ENCODE measurements around the gene GPALPP1.
"Not testable (repeated sequence)": the region's sequence is repeated elsewhere in the genome, so short reads cannot be mapped to it uniquely, and the experiment has no call there.

GPALPP1 gene

GRCh38 chr13:44989071-44989889, at the start of gene GPALPP1, which contains the start of gene NUFIP1:
TSS of gene GPALPP1 (plus strand) at chr13:44989538. CDS start at chr13:44989655, 117 bp downstream.
TSS of gene NUFIP1 (minus strand) at chr13:44989471. CDS start at chr13:44989436, 35 bp downstream.
- DNase-seq (ENCODE audit: low read depth), result peak; percentile 84

DNA sequence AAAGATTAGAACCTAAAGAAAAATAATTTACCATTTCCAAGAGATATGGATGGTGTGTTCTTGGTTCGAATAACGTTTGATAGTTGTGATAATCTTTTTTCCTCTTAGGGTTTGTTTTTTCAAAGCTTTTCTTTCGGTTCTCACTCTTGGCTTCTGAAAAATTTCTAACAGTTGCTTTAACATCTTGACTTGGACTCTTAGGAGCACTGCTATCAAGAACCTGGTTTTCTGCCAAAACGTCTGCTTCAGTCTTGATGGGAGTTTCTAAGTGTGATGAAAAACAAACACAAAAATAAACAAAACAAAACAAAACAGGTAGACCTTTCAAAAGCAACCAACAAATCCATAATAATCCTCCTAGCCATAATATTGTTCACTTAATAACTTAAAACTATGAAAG, 45.9 kb upstream of the GPALPP1 start:
- DNase-seq (ENCODE audit: low read depth), result not testable (repeated sequence)

- DNase-seq (ENCODE audit: low read depth), result no peak
These were observed 38.2 kb upstream of the GPALPP1 start for GRCh38 chr13:44951184-44951583.

DNA sequence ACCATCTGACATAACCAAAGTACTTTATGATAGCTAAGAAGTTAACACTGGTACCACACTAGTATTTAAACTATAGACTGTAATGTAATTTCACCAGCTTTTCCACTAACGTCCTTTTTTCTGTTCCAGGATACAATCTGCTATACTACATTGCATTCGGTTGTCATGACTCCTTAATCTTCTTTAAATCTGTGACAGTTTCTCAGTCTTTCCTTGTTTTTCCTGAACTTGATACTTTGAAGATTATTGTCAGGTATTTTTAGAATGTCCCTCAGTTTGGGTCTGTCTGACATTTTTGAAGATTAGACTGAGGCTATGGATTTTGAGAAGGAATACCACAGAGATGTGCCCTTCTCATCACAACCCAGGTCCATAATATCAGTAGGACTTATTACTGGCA, 36.7 kb upstream of the GPALPP1 start:
- no peak for DNase-seq (ENCODE audit: low read depth)

DNA sequence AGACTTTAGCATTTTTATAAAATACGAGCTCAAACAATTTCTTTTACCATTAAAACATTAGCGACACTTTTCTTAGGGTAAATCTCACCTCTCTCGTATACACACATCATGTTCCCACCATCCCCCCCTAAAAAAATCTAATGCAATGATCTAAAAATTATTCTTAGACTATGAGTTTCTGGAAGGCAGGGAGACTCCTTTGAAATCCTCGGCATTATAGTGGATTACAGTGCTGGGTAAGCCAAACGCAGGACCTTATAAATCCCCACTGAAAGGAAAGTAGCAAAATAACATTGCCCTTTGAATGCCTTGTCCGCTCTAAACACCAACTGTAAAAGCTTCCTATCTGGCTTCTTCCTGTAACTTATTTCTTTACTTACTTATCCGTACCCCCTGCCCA, 35.1 kb upstream of the GPALPP1 start:
- DNase-seq (ENCODE audit: low read depth), result no peak

DNA sequence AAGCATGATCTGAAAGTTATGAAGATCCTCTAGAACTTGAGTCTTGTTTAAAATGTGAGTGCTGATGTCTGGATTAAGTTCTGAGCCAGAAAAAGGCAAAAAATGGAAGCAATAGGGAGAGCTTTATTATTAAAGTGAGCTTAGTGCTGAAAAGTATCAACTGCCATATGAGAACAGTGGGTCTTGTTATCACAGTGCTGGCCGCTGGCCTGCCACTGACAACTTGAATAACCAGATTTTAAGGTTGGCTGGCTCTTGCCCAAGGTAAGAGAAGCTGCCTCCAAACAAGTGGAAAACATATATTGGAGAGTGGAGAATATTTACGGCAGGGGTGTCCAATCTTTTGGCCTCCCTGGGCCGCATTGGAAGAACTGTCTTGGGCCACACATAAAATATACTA, 33.9 kb upstream of the GPALPP1 start:
- no peak for DNase-seq (ENCODE audit: low read depth)

DNA sequence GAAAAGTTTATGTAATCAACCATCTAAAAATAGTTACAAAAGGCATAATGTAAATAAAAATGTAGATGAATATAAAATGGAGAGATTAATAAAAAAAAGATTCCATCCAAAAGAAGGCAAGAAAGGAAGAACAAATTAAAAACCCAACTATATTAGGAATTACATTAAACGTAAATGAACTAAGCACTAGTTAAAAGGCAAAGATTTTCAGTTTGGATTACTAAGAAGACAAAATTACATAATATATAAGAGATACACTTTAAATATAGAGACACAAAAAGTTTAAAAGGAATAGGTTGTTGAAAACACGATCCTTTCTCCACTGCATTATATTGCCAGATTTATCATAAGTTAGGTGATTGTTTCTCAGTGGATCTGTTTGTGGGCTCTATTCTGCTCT, 27.3 kb upstream of the GPALPP1 start:
- DNase-seq (ENCODE audit: low read depth), result no peak

GRCh38 chr13:44967704-44968433, 21.5 kb upstream of the GPALPP1 start:
- DNase-seq (ENCODE audit: low read depth), result no peak

DNA sequence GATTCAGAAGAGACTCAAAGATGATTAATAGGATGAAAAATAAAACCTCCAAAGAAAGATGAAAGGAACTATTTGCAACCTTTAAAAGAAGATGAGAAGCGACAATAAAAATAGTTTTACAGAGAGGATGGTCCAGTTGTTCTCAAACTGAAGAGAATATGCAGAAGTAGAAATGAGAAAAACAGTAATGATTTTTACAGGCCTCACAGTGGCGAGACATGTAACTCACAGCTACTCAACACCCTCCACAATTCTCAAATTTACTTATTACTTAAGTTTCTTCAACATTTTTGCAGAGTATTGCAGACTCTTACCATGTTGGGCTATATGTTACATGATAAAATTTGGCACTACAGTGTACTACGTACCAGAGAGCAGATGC, 20.9 kb upstream of the GPALPP1 start:
- DNase-seq (ENCODE audit: low read depth), result no peak

- DNase-seq (ENCODE audit: low read depth), result no peak
These were observed 19.5 kb upstream of the GPALPP1 start for GRCh38 chr13:44969551-44970484.

DNA sequence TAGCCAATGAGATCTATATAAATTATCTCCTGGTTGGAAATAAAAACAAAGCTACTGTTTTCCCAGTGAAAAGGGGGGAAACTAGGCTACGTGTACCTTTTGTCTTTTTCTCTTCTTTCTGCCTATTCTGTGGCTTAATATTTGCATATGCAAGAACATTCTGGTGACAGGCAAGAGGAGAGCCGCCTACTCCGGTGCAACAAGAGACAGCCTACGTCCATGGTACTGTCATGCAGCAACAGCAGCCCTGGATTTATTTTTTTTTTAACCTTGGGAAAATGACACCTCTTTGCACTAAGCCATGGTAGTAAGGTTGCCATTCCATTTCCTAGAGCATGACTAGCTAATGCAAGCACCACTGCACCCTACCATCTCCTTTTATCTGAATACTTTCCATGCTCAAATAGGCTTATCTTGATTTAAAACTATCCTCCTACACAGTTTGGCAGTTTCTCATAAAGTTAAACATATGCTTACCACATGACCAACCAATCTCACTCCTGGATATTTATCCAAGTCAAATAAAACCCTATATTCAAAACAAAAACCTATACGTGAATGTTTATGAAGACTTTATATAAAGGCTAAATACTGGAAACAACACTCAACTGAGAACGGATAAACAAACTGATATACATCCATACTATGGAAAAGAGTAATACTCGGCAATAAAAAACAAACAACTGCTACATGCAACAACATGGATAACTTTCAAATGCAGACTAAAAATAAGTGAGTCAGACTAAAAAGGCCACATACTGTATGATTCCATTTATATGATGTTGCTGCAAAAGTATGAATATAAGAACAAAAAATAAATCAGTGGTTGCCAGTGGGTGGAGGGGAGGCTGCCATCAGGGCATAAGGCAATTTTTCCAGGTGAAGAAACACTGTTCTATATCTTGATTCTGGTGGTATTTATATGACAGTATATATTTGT, 17.4 kb upstream of the GPALPP1 start:
- DNase-seq (ENCODE audit: low read depth), result no peak

GRCh38 chr13:44972956-44973581, 16.3 kb upstream of the GPALPP1 start:
- DNase-seq (ENCODE audit: low read depth), result no peak

DNA sequence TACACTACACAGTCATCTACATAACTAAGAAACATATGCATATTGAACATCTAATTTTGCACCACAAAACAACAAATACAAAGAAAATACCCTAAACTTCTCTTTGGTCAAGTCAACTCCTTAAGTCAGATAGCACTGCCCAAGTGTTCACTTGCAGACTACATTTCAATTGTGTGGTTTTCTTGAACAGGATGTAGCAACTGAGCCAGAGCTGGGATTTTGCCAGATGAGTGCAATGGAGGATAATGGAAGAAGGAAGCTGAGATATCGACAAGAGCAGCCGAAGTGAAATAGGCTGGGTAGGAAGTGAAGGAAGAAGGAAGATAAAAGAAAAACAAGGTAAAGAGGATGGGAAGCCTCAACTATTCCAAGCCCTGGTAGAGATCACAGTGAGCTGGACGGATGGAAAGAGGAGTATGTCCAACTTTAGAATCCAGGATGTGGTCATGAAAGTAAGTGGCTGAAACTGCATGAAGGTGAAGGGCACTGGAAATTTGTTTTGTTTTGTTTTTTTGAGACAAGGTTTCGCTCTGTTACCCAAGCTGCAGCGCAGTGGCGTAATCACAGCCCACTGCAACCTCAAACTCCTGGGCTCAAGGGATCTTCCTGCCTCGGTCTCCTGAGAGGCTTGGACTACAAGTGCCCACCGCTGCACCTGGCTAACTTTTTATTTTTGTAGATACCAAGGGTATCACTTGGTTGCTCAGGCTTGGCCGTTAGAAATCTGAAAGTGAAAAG, 15.1 kb upstream of the GPALPP1 start:
- no peak for DNase-seq (ENCODE audit: low read depth)

DNA sequence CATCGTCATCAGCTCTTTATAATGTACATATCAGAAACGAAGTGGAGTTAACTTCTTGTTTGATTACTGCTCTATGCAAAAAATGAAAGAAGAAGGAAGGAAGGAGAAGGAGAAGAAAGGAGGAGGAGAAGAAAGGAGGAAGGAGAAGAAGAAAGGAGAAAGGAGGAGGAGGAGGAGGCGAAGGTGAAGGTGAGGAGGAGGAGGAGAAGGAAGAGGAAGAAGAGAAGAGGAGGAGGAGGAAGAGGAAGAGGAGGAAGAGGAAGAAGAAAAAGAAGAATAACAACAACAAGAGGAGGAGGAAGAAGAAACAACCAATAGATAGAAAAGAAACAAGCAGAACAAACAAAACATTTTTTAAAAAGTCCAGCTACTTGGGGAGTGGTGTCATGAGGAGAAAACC, 13.1 kb upstream of the GPALPP1 start:
- DNase-seq (ENCODE audit: low read depth), result no peak

- DNase-seq (ENCODE audit: low read depth), result no peak
These were observed 12.3 kb upstream of the GPALPP1 start for GRCh38 chr13:44976949-44977583.

DNA sequence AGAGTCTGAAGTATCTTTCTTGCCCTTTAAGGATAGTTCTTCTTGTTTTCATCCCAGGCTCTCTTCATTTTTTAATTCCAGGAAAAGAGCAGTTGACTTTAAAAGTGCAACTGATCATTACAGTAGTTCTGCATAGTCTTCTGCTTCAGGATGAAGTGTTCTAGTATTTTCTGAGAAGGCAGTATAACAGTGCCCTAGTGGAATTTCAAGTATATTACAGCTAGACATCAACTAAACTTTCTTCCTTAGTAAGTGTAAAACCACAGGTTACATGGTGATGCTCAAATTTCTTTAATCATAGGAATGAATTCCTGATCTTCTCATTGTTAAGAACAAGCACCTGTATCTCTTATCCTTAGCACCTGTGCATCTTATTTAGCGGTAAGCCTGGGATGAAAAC, 11.0 kb upstream of the GPALPP1 start:
- no peak for DNase-seq (ENCODE audit: low read depth)

- DNase-seq (ENCODE audit: low read depth), result no peak
These were observed 603 bp downstream of the GPALPP1 start for GRCh38 chr13:44989941-44990340.

DNA sequence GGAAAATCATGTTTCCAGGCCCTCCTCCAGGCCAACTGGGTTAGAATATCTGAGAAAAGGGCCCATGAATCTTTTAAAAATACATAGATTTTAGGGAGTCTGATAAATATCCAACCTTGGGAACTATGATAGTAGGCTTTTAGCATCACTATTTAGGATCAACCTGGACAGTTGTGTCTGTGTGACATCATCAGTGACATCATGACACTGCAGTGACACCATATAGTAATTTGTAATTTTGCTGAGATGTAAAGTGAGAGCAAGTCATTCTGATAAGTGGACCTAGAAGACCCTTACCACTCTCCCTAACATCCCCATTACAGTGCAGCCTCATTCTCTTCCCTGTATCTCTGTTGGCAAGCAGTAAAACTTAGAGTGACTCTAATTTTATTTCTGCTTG, 14.1 kb downstream of the GPALPP1 start:
- no peak for DNase-seq (ENCODE audit: low read depth)

- DNase-seq (ENCODE audit: low read depth), result no peak
These were observed 14.8 kb downstream of the GPALPP1 start for GRCh38 chr13:45004096-45004495.
